ENCODE measurements around the gene AFP. TPM values are rescaled to one million over a fixed set of nuclear protein-coding genes. Genes with fewer than 3 reads are reported as not detected.

The AFP gene
- polyA plus RNA-seq, 1 donor (not counting 4 experiments of a cell fraction or from before 2014, with no cell fraction given) = 1.8 TPM

DNA sequence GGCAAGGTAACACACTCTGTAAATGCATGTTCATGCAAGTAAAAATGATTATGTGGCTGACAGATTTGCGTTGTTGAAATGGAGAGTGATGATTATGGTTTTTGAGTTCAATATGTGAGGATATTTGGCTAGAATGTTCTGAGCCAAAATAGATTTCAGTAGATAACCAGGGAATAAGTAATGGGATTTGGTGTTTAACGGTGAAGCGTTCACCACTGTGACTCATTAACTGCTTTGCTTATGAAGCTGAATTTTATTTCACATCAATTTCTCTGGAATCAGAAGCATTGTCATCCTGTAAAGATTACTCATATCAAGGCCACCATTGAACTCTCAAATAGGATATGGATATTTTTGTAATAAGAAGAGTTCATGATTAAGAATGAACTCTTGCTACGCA lies 11.7 kb downstream of the AFP start:
- Histone ChIP-seq H3K27ac (ENCODE audit: control insufficient read depth, insufficient read depth, low read length) (no peak overlapping the region), H3K4me2 (ENCODE audit: control insufficient read depth, extremely low read depth, insufficient read depth, low read depth, low read length) (peak overlapping the region; percentile 31), H3K27me3 (ENCODE audit: control insufficient read depth, extremely low read depth, insufficient read depth, low read length) (no peaks in the 10 kb centered on the region), H3K9ac (ENCODE audit: control insufficient read depth, extremely low read depth, insufficient read depth, low read length) (no peak overlapping the region), H3K79me2 (ENCODE audit: control insufficient read depth, insufficient read depth, low read length) (no peaks in the 10 kb centered on the region), H2AFZ (ENCODE audit: control insufficient read depth, low read length) (no peak overlapping the region), H3K9me1 (ENCODE audit: control insufficient read depth, extremely low read depth, insufficient read depth, low read length) (no peaks in the 10 kb centered on the region), H3K9me3 (ENCODE audit: control insufficient read depth, low read depth, low read length) (no peaks in the 10 kb centered on the region), H3K4me3 (ENCODE audit: control insufficient read depth in 2 of 3, extremely low read depth in 1 of 3, insufficient read depth in 2 of 3, low read depth in 1 of 3, low read length in 3 of 3) (no peak overlapping the region), H3K36me3 (ENCODE audit: control insufficient read depth in 2 of 2, extremely low read depth in 1 of 2, insufficient read depth in 2 of 2, low read length in 2 of 2) (no peaks in the 10 kb centered on the region), H4K20me1 (ENCODE audit: control insufficient read depth, extremely low read depth, insufficient read depth, low read length) (no peaks in the 10 kb centered on the region), H3K4me1 (ENCODE audit: control insufficient read depth, extremely low read depth, insufficient read depth, low read length) (peaks cover 31% of the 10 kb centered on the region)
- dilution Hi-C loops (cut with MboI; ENCODE audit: extremely low pct_ligation_motif_present, low sequenced_read_pairs) = no loop called here
- TF ChIP-seq EZH2 (IDR thresholded peaks at IDR 0.05; ENCODE audit: low read length) = no peak
- FAIRE-seq (peak; percentile 48), DNase-seq (ENCODE audit: low read depth, low spot score) (no peak)

DNA sequence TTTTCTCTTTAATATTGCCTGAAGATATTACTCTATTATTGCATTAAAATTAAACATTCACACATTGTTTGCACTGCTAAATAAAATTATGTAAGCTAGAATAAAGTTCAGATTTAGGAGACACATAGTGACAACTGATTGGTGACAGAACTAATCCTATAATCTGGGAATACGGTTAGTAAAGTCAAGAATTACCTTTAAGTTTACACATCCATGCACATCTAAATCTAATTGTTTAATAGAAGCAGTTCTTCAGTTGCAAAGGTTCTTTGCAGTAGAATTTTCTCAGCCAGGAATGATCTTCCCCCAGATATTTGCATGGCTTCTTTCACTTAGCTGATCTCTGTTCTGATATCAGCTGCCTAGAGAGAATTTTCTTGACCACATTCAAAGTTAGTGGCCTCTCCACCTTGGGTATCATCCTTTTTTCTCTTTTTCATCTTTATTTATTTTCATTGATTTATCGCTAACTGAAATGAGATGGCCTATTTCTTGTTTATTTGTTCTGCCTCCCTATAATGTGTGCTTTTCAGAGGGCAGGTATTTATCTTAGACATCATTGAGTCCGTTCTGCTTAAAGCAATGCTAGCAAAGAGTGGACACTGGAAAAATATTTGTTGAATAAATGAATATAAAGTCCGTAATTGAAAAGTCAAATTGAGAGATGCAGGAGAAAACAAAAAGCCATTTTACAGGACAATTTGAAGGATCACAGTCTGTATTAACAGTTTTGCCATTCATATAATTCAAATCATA lies 12.6 kb downstream of the AFP start:
- no peak overlapping the region for H3K27ac ChIP-seq (ENCODE audit: control insufficient read depth, insufficient read depth, low read length)
- H3K79me2 ChIP-seq (ENCODE audit: control insufficient read depth, insufficient read depth, low read length) = no peaks in the 10 kb centered on the region
- H3K9me1 ChIP-seq (ENCODE audit: control insufficient read depth, extremely low read depth, insufficient read depth, low read length) = no peaks in the 10 kb centered on the region
- no peaks in the 10 kb centered on the region for H3K9me3 ChIP-seq (ENCODE audit: control insufficient read depth, low read depth, low read length)
- no peaks in the 10 kb centered on the region for H3K27me3 ChIP-seq (ENCODE audit: control insufficient read depth, extremely low read depth, insufficient read depth, low read length)
- H3K4me3 ChIP-seq (ENCODE audit: control insufficient read depth in 2 of 3, extremely low read depth in 1 of 3, insufficient read depth in 2 of 3, low read depth in 1 of 3, low read length in 3 of 3) = no peak overlapping the region
- TF ChIP-seq, protein P1, sequence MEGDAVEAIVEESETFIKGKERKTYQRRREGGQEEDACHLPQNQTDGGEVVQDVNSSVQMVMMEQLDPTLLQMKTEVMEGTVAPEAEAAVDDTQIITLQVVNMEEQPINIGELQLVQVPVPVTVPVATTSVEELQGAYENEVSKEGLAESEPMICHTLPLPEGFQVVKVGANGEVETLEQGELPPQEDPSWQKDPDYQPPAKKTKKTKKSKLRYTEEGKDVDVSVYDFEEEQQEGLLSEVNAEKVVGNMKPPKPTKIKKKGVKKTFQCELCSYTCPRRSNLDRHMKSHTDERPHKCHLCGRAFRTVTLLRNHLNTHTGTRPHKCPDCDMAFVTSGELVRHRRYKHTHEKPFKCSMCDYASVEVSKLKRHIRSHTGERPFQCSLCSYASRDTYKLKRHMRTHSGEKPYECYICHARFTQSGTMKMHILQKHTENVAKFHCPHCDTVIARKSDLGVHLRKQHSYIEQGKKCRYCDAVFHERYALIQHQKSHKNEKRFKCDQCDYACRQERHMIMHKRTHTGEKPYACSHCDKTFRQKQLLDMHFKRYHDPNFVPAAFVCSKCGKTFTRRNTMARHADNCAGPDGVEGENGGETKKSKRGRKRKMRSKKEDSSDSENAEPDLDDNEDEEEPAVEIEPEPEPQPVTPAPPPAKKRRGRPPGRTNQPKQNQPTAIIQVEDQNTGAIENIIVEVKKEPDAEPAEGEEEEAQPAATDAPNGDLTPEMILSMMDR (optimal IDR thresholded peaks at IDR 0.05 in 1 of 3, IDR thresholded peaks at IDR 0.05 in 1 of 3, conservative IDR thresholded peaks at IDR 0.05 in 1 of 3; ENCODE audit: extremely low read depth in 1 of 3, insufficient read depth in 2 of 3, low read length in 3 of 3) = no peak
- no peak for TF ChIP-seq EZH2 (IDR thresholded peaks at IDR 0.05; ENCODE audit: low read length)
- H3K4me2 ChIP-seq (ENCODE audit: control insufficient read depth, extremely low read depth, insufficient read depth, low read depth, low read length) = no peak overlapping the region
- H4K20me1 ChIP-seq (ENCODE audit: control insufficient read depth, extremely low read depth, insufficient read depth, low read length) = no peaks in the 10 kb centered on the region
- dilution Hi-C loops (cut with MboI; ENCODE audit: extremely low pct_ligation_motif_present, low sequenced_read_pairs) = no loop called here
- no peaks in the 10 kb centered on the region for H3K36me3 ChIP-seq (ENCODE audit: control insufficient read depth in 2 of 2, extremely low read depth in 1 of 2, insufficient read depth in 2 of 2, low read length in 2 of 2)
- no peak overlapping the region for H2AFZ ChIP-seq (ENCODE audit: control insufficient read depth, low read length)
- FAIRE-seq (no peak), DNase-seq (ENCODE audit: low read depth, low spot score) (no peak)
- H3K9ac ChIP-seq (ENCODE audit: control insufficient read depth, extremely low read depth, insufficient read depth, low read length) = no peak overlapping the region
- H3K4me1 ChIP-seq (ENCODE audit: control insufficient read depth, extremely low read depth, insufficient read depth, low read length) = peaks cover 41% of the 10 kb centered on the region

All from keratinocyte (primary cell).